Measurements from ENCODE around the gene TERT. TPM values are rescaled to one million over a fixed set of nuclear protein-coding genes. Genes with fewer than 3 reads are reported as not detected.

The TERT gene
- total and polyA plus RNA-seq, 2 of the 4 experiments (the other 2 are of a cell fraction), result not detected

DNA sequence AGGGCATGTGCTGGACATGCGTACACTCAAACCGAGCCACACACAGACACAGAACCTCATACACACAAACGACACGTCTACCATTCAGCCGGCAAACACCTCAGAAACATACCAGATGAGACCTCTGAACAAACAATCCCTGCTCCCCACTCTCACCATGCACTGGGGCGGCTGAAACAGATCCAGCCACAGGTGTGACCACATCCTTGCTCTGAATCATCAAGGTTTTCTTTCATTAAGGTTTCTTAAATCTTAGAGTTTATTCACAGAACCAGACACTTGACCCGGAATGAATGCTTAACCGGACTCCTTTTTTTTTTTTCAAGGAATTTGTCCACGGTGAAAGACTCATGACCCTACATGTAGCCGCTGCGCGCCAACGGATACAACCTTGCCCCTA lies 26.2 kb downstream of the TERT start:
- Histone ChIP-seq H3K9me1 (ENCODE audit: insufficient read depth, low read length) (no peaks in the 10 kb centered on the region), H2AK9ac (replicated peaks; ENCODE audit: low read depth, low read length, poor library complexity) (no peak overlapping the region), H3K9me3 (ENCODE audit: control insufficient read depth, insufficient read depth, low read length) (peaks cover 38% of the 10 kb centered on the region), H2BK15ac (ENCODE audit: low read depth, low read length) (no peak overlapping the region), H3K27ac (ENCODE audit: insufficient read depth, low read length) (no peak overlapping the region), H4K91ac (ENCODE audit: insufficient read depth, low read depth, low read length) (no peak overlapping the region), H2BK5ac (ENCODE audit: low read depth, low read length, poor library complexity, severe bottlenecking) (no peak overlapping the region), H3K4ac (ENCODE audit: low read depth, low read length) (no peak overlapping the region), H3K23ac (ENCODE audit: low read depth, low read length) (no peak overlapping the region), H3K14ac (replicated peaks; ENCODE audit: low read depth, low read length) (no peak overlapping the region), H3K18ac (ENCODE audit: low read depth, low read length) (no peak overlapping the region), H3K9ac (ENCODE audit: low read depth, low read length) (no peak overlapping the region), H2AK5ac (ENCODE audit: low read depth, low read length) (no peak overlapping the region), H3K4me1 (ENCODE audit: control insufficient read depth, insufficient read depth, low read length) (no peaks in the 10 kb centered on the region), H3K4me2 (ENCODE audit: low read depth, low read length) (no peak overlapping the region), H4K5ac (ENCODE audit: low read depth, low read length) (no peak overlapping the region), H3K79me1 (ENCODE audit: low read depth in 1 of 2, low read length in 2 of 2) (no peaks in the 10 kb centered on the region), H4K20me1 (ENCODE audit: insufficient read depth, low read length) (no peaks in the 10 kb centered on the region), H3K36me3 (ENCODE audit: control insufficient read depth, insufficient read depth, low read length) (no peaks in the 10 kb centered on the region), H3K4me3 (ENCODE audit: insufficient read depth, low read depth, low read length) (no peak overlapping the region), H2BK20ac (ENCODE audit: low read depth, low read length) (no peak overlapping the region), H2AFZ (replicated peaks; ENCODE audit: low read length, poor library complexity) (no peak overlapping the region), H2BK120ac (ENCODE audit: low read depth, low read length) (no peak overlapping the region), H3K56ac (ENCODE audit: extremely low read depth, insufficient read depth, low read length) (no peak overlapping the region), H3K27me3 (ENCODE audit: control insufficient read depth, insufficient read depth, low read length) (no peaks in the 10 kb centered on the region), H4K8ac (ENCODE audit: low read depth in 2 of 2, low read length in 2 of 2) (no peak overlapping the region)
- DNase-seq (no peak), ATAC-seq (ENCODE audit: low read depth) (no peak)
- BruUV-seq (replicated peaks), result no TSS peak
- POLR2A ChIA-PET (ENCODE audit: unreplicated experiment), result no interaction called here
- CTCF ChIA-PET, result no interaction called here
- TF ChIP-seq CEBPB (IDR thresholded peaks at IDR 0.05; ENCODE audit: low read depth, low read length) (no peak), NFE2L2 (IDR thresholded peaks at IDR 0.05; ENCODE audit: low read depth, low read length) (no peak), MAZ (IDR thresholded peaks at IDR 0.05; ENCODE audit: borderline replicate concordance, low read depth, low read length) (no peak), MXI1 (IDR thresholded peaks at IDR 0.05; ENCODE audit: borderline replicate concordance, low read depth, low read length) (no peak), POLR2A (IDR thresholded peaks at IDR 0.05; ENCODE audit: low read depth, low read length) (no peak), FOS (IDR thresholded peaks at IDR 0.05; ENCODE audit: low read depth, low read length) (no peak), MAFK (IDR thresholded peaks at IDR 0.05; ENCODE audit: low read depth, low read length) (no peak), RFX5 (IDR thresholded peaks at IDR 0.05; ENCODE audit: low read depth, low read length) (no peak), BHLHE40 (IDR thresholded peaks at IDR 0.05; ENCODE audit: low read depth, low read length) (no peak), RAD21 (IDR thresholded peaks at IDR 0.05; ENCODE audit: low read length) (no peak), CHD1 (IDR thresholded peaks at IDR 0.05; ENCODE audit: low read depth, low read length) (no peak), RCOR1 (IDR thresholded peaks at IDR 0.05; ENCODE audit: insufficient replicate concordance, low read length) (no peak)
- TF ChIP-seq, protein P1, sequence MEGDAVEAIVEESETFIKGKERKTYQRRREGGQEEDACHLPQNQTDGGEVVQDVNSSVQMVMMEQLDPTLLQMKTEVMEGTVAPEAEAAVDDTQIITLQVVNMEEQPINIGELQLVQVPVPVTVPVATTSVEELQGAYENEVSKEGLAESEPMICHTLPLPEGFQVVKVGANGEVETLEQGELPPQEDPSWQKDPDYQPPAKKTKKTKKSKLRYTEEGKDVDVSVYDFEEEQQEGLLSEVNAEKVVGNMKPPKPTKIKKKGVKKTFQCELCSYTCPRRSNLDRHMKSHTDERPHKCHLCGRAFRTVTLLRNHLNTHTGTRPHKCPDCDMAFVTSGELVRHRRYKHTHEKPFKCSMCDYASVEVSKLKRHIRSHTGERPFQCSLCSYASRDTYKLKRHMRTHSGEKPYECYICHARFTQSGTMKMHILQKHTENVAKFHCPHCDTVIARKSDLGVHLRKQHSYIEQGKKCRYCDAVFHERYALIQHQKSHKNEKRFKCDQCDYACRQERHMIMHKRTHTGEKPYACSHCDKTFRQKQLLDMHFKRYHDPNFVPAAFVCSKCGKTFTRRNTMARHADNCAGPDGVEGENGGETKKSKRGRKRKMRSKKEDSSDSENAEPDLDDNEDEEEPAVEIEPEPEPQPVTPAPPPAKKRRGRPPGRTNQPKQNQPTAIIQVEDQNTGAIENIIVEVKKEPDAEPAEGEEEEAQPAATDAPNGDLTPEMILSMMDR (conservative IDR thresholded peaks at IDR 0.05; ENCODE audit: low read depth, low read length), result no peak
- TF ChIP-seq, protein P2, sequence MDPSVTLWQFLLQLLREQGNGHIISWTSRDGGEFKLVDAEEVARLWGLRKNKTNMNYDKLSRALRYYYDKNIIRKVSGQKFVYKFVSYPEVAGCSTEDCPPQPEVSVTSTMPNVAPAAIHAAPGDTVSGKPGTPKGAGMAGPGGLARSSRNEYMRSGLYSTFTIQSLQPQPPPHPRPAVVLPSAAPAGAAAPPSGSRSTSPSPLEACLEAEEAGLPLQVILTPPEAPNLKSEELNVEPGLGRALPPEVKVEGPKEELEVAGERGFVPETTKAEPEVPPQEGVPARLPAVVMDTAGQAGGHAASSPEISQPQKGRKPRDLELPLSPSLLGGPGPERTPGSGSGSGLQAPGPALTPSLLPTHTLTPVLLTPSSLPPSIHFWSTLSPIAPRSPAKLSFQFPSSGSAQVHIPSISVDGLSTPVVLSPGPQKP (IDR thresholded peaks at IDR 0.05; ENCODE audit: borderline replicate concordance, low read depth, low read length), result no peak
- TF ChIP-seq, protein P3, sequence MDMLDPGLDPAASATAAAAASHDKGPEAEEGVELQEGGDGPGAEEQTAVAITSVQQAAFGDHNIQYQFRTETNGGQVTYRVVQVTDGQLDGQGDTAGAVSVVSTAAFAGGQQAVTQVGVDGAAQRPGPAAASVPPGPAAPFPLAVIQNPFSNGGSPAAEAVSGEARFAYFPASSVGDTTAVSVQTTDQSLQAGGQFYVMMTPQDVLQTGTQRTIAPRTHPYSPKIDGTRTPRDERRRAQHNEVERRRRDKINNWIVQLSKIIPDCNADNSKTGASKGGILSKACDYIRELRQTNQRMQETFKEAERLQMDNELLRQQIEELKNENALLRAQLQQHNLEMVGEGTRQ (IDR thresholded peaks at IDR 0.05; ENCODE audit: low read depth, low read length), result no peak
- WGBS, 2 experiments (ENCODE audit: extremely low coverage in 2 of 2, insufficient read length in 1 of 2), result 68% methylated on average over 4 of the region's 13 CpGs; no CpG with 5 or more reads in 1 of the 2 experiments
- dilution Hi-C loops (cut with HindIII; ENCODE audit: low sequenced_read_pairs, unreplicated experiment), result no loop called here
- intact Hi-C loops (cut with micrococcal nuclease), result no loop called here
- in situ Hi-C loops (cut with MboI; ENCODE audit: low sequenced_read_pairs), result no loop called here
